Measurements from ENCODE around the gene PAGE5.

Gene PAGE5

DNA sequence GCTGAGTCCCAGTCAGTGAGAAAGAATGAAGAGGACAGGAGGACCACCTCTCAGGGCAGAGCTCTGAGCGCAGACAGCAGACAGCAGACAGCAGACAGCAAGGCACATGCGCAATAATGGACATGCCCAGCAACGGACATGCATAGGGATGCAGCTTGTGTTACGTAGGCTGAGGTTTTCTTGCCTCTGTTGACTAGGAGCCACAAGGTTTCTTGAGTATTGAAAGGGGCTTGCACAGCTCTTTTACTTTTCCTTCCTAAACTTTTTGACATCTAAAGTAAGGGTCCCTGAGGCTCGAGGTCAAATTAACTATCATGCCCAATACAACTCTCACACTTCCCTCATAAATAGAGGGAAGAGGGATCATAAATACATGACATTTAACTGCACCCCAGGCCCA, 44.7 kb downstream of the PAGE5 start, which contains the start of gene PAGE3:
Gene PAGE3 (minus strand): TSS at position 101 of the 400 bp plus-strand sequence. CDS start 1,013 bp downstream, outside the sequence.
- Mint-ChIP-seq H3K27me3 (ENCODE audit: low read depth, poor library complexity) (no peaks in the 10 kb centered on the region), H3K4me3 (no peak within 1 kb of the TSS), H3K27ac (no peak within 1 kb of the TSS), H3K9me3 (peaks cover 66% of the 10 kb centered on the region), H3K36me3 (ENCODE audit: low read depth) (no peaks in the 10 kb centered on the region), H3K4me1 (no peaks in the 10 kb centered on the region)
- TF ChIP-seq, protein P1, sequence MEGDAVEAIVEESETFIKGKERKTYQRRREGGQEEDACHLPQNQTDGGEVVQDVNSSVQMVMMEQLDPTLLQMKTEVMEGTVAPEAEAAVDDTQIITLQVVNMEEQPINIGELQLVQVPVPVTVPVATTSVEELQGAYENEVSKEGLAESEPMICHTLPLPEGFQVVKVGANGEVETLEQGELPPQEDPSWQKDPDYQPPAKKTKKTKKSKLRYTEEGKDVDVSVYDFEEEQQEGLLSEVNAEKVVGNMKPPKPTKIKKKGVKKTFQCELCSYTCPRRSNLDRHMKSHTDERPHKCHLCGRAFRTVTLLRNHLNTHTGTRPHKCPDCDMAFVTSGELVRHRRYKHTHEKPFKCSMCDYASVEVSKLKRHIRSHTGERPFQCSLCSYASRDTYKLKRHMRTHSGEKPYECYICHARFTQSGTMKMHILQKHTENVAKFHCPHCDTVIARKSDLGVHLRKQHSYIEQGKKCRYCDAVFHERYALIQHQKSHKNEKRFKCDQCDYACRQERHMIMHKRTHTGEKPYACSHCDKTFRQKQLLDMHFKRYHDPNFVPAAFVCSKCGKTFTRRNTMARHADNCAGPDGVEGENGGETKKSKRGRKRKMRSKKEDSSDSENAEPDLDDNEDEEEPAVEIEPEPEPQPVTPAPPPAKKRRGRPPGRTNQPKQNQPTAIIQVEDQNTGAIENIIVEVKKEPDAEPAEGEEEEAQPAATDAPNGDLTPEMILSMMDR (IDR thresholded peaks at IDR 0.05): no peak
- no peak for DNase-seq
